ENCODE results near the gene BICC1. TPM values are rescaled to one million over a fixed set of nuclear protein-coding genes. Genes with fewer than 3 reads are reported as not detected.

Gene BICC1
- total and polyA plus RNA-seq, 9 donors: 15.2 to 26.9 (median 19.7) TPM

DNA sequence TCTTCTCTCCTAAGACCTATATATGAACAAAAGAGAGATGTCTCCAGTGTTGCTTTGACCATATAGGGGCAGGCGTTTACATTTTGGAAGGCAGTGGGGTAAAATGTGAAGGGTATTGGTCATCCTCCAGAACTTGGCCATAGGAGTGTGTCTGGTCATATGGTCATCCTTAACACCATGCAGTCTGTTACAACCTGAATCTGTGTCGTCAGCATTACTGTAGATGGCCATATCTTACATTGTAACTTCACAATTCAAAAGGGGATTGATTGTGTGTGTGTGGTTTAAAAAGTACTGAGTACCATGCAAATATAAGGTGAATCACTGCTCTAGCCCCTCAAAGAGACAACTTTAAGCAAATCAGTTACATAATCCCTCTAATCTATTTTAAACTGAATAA, 311.7 kb downstream of the BICC1 start:
- H3K27me3 ChIP-seq (ENCODE audit: control insufficient read depth, insufficient read depth, low read length): no peaks in the 10 kb centered on the region
- H3K4me3 ChIP-seq (ENCODE audit: low read length): no peak overlapping the region
- H3K27ac ChIP-seq (ENCODE audit: low read length): no peak overlapping the region
- H3K36me3 ChIP-seq (ENCODE audit: control insufficient read depth, insufficient read depth, low read length): no peaks in the 10 kb centered on the region
- DNase-seq: no peak
- peaks cover 5% of the 10 kb centered on the region for H3K4me1 ChIP-seq (ENCODE audit: control insufficient read depth, insufficient read depth, low read length)
- no peaks in the 10 kb centered on the region for H3K9me3 ChIP-seq (replicated peaks; ENCODE audit: control insufficient read depth, low read depth, low read length)
- 100% methylated on average over 1 of the region's 2 CpGs for WGBS (ENCODE audit: insufficient coverage)

DNA sequence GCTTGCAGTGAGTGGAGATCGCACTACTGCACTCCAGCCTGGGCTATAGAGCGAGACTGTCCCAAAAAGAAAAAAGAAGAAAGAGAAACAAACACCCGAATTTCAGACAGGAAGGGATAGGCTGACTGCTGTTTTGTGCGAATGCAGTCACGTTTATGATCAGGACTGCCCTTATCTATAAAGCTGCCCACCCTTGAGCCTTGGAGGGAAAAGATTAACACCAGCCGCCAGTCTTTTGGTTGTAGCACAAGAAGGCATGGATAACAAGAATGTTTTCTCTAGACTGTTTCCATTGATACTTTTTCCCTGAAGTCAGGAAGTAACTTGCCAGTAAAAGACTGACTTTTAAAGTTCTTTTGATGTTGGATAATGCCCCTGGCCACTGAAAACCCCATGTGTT, 314.0 kb downstream of the BICC1 start:
- no peak overlapping the region for H3K27ac ChIP-seq (ENCODE audit: low read length)
- H3K9me3 ChIP-seq (replicated peaks; ENCODE audit: control insufficient read depth, low read depth, low read length): no peaks in the 10 kb centered on the region
- H3K36me3 ChIP-seq (ENCODE audit: control insufficient read depth, insufficient read depth, low read length): no peaks in the 10 kb centered on the region
- no peak overlapping the region for H3K4me3 ChIP-seq (ENCODE audit: low read length)
- no peaks in the 10 kb centered on the region for H3K4me1 ChIP-seq (ENCODE audit: control insufficient read depth, insufficient read depth, low read length)
- no peaks in the 10 kb centered on the region for H3K27me3 ChIP-seq (ENCODE audit: control insufficient read depth, insufficient read depth, low read length)
- DNase-seq: no peak
- WGBS (ENCODE audit: insufficient coverage): 79% methylated on average over 2 of the region's 6 CpGs

DNA sequence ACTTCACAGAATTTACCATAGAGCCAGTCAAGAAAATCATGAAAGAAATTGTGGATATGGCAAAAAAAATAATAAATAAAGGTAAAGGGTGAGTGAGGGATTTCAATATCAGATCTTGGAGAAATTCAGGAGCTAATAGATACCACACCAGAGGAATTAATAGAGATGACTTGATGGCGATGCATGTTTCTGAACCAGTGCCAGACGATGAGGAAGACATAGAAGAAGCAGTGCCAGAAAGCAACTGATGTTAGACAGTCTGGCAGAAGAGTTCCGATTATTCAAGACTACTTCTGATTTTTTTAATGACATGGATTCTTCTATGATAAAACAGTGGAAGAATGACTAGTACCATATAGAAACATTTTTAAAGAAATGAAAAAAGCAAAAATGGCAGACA, 314.7 kb downstream of the BICC1 start:
- no peaks in the 10 kb centered on the region for H3K36me3 ChIP-seq (ENCODE audit: control insufficient read depth, insufficient read depth, low read length)
- DNase-seq: no peak
- H3K27me3 ChIP-seq (ENCODE audit: control insufficient read depth, insufficient read depth, low read length): no peaks in the 10 kb centered on the region
- H3K27ac ChIP-seq (ENCODE audit: low read length): no peak overlapping the region
- no peaks in the 10 kb centered on the region for H3K4me1 ChIP-seq (ENCODE audit: control insufficient read depth, insufficient read depth, low read length)
- H3K9me3 ChIP-seq (replicated peaks; ENCODE audit: control insufficient read depth, low read depth, low read length): no peaks in the 10 kb centered on the region
- 60% methylated on average over 1 of the region's 3 CpGs for WGBS (ENCODE audit: insufficient coverage)
- H3K4me3 ChIP-seq (ENCODE audit: low read length): no peak overlapping the region

DNA sequence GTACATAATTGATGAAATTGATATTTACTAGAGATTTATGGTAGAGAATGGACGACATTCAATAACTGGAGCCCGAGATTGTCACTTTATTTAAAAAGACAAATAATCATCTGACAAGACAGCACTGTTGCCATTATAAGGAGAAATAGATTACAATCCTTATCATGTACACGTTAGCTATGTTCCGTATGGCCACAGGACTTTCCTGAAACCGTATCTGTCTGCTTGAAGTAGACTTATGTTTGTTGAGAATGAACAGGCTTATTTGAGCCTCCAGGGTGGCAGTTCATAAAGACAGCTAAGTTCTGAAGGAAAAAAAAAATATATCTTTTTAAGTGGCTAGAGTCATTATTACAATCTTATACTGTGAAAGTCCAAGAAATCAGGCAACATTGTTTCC, 317.2 kb downstream of the BICC1 start:
- Histone ChIP-seq H3K4me3 (ENCODE audit: low read length) (no peak overlapping the region), H3K27me3 (ENCODE audit: control insufficient read depth, insufficient read depth, low read length) (no peaks in the 10 kb centered on the region), H3K4me1 (ENCODE audit: control insufficient read depth, insufficient read depth, low read length) (peaks cover 3% of the 10 kb centered on the region), H3K9me3 (replicated peaks; ENCODE audit: control insufficient read depth, low read depth, low read length) (no peaks in the 10 kb centered on the region), H3K27ac (ENCODE audit: low read length) (no peak overlapping the region), H3K36me3 (ENCODE audit: control insufficient read depth, insufficient read depth, low read length) (no peaks in the 10 kb centered on the region)
- no CpG with 5 or more reads among the region's 5 CpGs for WGBS (ENCODE audit: insufficient coverage)
- DNase-seq: no peak

DNA sequence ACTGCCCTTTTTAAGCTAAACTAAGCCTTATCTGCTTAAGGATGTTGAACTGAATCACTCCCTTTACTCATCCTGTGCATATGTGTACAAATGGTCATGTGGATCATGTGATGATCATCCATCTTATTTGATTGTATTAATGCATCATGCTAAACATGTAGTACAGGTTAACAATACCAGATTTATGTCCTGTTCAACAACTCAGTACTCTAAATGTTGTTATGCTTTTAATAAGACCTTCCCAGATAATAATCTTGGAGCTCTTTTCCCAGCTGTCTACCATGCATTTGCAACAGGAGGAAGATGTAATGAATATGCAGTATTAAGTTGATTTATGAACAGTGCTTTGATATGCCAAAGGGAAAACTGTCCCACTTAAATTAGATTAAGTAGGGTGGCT, 318.0 kb downstream of the BICC1 start:
- H3K4me1 ChIP-seq (ENCODE audit: control insufficient read depth, insufficient read depth, low read length): peaks cover 3% of the 10 kb centered on the region
- H3K27me3 ChIP-seq (ENCODE audit: control insufficient read depth, insufficient read depth, low read length): no peaks in the 10 kb centered on the region
- no peaks in the 10 kb centered on the region for H3K9me3 ChIP-seq (replicated peaks; ENCODE audit: control insufficient read depth, low read depth, low read length)
- no peak overlapping the region for H3K4me3 ChIP-seq (ENCODE audit: low read length)
- H3K27ac ChIP-seq (ENCODE audit: low read length): no peak overlapping the region
- H3K36me3 ChIP-seq (ENCODE audit: control insufficient read depth, insufficient read depth, low read length): no peaks in the 10 kb centered on the region
- no peak for DNase-seq

DNA sequence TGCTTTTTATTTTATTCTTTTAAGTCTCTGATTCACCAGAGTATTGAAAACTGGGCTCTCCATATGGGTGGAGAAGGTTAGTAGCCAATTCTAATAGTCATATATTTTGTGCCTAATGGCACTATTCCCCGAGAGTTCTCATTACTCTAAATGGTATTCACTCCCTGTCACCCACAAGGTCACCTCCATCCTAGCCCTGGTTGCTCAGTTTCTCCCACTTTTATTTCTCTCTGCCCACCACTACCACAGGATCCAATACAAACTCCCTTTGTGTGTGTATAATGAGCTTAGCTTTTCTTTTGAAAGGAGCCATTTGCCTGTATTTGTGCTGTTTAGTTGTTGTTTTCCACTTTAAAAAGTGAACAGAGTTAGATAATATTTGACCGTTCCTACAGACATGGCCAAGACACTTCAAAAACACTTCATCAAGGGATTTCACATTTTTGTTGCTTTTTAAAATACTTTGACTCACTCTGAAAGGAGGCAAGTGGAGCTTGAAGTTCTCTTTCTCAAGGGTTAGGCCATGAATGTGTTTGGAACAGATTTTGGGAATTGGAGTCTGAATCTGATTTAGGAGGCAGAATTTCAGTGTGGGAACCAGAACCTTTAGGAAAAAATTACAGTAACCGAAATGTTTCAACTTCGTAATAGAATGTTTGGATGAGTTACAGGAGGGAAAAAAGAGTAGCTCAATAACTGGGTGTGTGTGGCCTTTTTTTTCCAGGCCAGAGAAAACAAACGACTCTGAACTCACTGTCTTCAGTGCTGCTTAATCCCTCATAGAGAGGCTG, 321.3 kb downstream of the BICC1 start:
- Histone ChIP-seq H3K9me3 (replicated peaks; ENCODE audit: control insufficient read depth, low read depth, low read length) (no peaks in the 10 kb centered on the region), H3K27ac (ENCODE audit: low read length) (peak overlapping the region; percentile 86), H3K36me3 (ENCODE audit: control insufficient read depth, insufficient read depth, low read length) (no peaks in the 10 kb centered on the region), H3K4me1 (ENCODE audit: control insufficient read depth, insufficient read depth, low read length) (peaks cover 12% of the 10 kb centered on the region), H3K27me3 (ENCODE audit: control insufficient read depth, insufficient read depth, low read length) (no peaks in the 10 kb centered on the region), H3K4me3 (ENCODE audit: low read length) (no peak overlapping the region)
- peak; percentile 98 for DNase-seq
- WGBS (ENCODE audit: insufficient coverage): 32% methylated on average over 3 of the region's 5 CpGs

DNA sequence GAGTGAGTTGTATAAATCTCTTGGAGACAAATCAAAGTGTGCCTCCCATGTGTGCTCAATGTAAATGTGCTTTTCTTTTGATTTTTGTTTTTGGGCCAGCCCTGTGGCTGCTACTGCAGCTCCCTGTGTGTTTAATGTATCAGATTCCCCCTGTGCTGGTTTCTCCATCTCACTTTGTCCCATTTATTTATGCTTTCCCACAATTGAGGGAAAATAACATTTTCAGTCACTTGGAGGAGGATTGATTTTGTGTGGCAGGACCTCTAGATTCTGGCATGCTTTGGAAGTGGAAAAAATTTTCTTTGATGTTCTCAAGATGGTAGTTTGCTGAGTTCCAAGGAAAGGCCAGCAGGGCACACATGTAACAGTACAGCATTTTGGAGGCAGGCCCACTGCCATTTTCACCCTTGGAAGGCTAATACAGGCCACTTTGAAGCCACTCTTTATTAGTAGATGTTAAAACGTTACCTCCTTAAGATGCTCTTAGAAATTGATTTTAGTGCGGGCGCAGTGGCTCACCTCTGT, 323.6 kb downstream of the BICC1 start:
- peak overlapping the region; percentile 9 for H3K27ac ChIP-seq (ENCODE audit: low read length)
- H3K27me3 ChIP-seq (ENCODE audit: control insufficient read depth, insufficient read depth, low read length): no peaks in the 10 kb centered on the region
- no CpG with 5 or more reads among the region's 3 CpGs for WGBS (ENCODE audit: insufficient coverage)
- no peaks in the 10 kb centered on the region for H3K36me3 ChIP-seq (ENCODE audit: control insufficient read depth, insufficient read depth, low read length)
- H3K4me3 ChIP-seq (ENCODE audit: low read length): no peak overlapping the region
- peak; percentile 75 for DNase-seq
- peaks cover 12% of the 10 kb centered on the region for H3K4me1 ChIP-seq (ENCODE audit: control insufficient read depth, insufficient read depth, low read length)
- H3K9me3 ChIP-seq (replicated peaks; ENCODE audit: control insufficient read depth, low read depth, low read length): no peaks in the 10 kb centered on the region

DNA sequence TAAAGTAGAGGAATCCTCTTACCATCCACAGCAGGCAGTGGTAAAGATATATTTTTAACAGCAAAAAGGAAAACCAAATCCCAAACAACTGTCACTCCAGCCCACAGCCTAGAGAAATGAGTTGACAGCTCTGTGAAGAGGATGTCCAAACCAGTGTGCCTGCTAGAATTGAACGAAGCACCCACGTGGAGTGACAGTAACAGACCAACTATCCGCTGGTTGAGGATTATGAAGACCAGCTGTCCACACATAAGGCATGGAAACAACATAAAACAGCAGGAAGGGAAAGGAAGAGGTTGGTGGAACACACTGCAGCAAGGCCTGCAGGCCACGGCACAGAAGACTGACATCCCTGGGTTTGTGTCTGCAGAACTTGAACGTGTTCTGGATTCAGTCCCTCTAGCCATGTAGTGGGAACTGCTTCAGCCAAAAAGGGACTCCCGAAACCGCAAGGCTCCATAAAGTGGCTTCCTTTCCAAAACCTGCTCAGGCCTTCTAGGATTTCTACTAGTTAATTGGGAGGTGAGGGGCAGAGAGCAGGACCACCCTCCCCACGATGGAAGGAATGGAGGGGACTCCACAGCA, 324.4 kb downstream of the BICC1 start:
- peaks cover 12% of the 10 kb centered on the region for H3K4me1 ChIP-seq (ENCODE audit: control insufficient read depth, insufficient read depth, low read length)
- WGBS (ENCODE audit: insufficient coverage): 36% methylated on average over 3 of the region's 8 CpGs
- no peak overlapping the region for H3K4me3 ChIP-seq (ENCODE audit: low read length)
- no peaks in the 10 kb centered on the region for H3K27me3 ChIP-seq (ENCODE audit: control insufficient read depth, insufficient read depth, low read length)
- no peaks in the 10 kb centered on the region for H3K36me3 ChIP-seq (ENCODE audit: control insufficient read depth, insufficient read depth, low read length)
- no peaks in the 10 kb centered on the region for H3K9me3 ChIP-seq (replicated peaks; ENCODE audit: control insufficient read depth, low read depth, low read length)
- H3K27ac ChIP-seq (ENCODE audit: low read length): peak overlapping the region; percentile 8
- peak; percentile 61 for DNase-seq

DNA sequence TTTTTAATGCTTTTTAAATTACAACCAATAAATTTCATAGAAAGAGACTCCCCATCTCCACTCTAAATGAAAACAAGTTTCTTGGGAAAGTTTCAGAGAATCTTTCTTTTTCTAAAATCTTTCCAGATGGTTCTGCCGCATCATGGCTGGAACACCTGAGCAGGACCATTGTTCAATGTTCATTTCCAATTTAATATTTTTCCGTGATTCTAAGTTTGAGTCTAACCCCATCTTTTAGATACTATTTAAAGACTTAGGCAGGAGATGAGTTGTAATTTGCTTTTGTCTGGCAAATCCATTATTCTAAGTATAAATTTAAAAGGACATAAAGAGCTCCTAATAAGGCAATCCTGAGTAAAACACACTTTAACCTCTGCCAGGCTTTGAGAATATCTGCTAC, 325.2 kb downstream of the BICC1 start:
- peak overlapping the region; percentile 59 for H3K27ac ChIP-seq (ENCODE audit: low read length)
- no peak overlapping the region for H3K4me3 ChIP-seq (ENCODE audit: low read length)
- H3K4me1 ChIP-seq (ENCODE audit: control insufficient read depth, insufficient read depth, low read length): peaks cover 12% of the 10 kb centered on the region
- WGBS (ENCODE audit: insufficient coverage): no CpG with 5 or more reads among the region's 2 CpGs
- no peaks in the 10 kb centered on the region for H3K36me3 ChIP-seq (ENCODE audit: control insufficient read depth, insufficient read depth, low read length)
- H3K9me3 ChIP-seq (replicated peaks; ENCODE audit: control insufficient read depth, low read depth, low read length): no peaks in the 10 kb centered on the region
- DNase-seq: peak; percentile 76
- H3K27me3 ChIP-seq (ENCODE audit: control insufficient read depth, insufficient read depth, low read length): no peaks in the 10 kb centered on the region

DNA sequence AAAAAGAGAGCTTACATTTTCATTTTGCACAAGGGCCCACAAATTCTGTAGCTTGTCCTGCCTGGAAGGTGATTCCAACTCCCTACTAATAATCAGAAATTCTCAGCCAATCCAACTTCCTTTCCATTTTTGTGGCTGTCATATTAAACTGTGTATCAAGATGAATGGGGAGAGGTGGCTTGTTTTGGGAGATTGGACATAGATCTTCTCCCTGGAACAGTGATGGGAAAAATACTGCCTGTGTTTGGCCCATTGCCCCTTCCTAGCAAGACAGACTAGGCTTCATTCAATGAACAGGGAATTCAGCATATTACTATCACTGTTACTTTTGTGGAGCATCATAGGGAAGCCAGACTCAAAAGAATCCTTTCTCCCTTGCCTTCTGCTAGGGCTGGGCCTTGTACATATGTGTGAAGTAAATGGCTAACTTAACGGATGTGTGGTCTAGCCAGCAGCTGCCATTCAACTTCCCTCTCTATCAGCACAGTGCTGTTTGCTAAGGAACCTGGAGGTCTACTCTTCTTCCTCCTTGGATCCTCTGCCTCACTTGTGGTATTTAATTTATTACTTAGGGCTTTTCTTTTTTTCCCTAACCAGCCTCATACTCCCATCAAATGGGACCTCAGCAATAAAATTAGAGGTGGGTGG, 326.0 kb downstream of the BICC1 start:
- Histone ChIP-seq H3K9me3 (replicated peaks; ENCODE audit: control insufficient read depth, low read depth, low read length) (no peaks in the 10 kb centered on the region), H3K36me3 (ENCODE audit: control insufficient read depth, insufficient read depth, low read length) (no peaks in the 10 kb centered on the region), H3K4me3 (ENCODE audit: low read length) (no peak overlapping the region), H3K27ac (ENCODE audit: low read length) (peak overlapping the region; percentile 59), H3K4me1 (ENCODE audit: control insufficient read depth, insufficient read depth, low read length) (peaks cover 12% of the 10 kb centered on the region), H3K27me3 (ENCODE audit: control insufficient read depth, insufficient read depth, low read length) (no peaks in the 10 kb centered on the region)
- no CpG with 5 or more reads among the region's 1 CpG for WGBS (ENCODE audit: insufficient coverage)
- peak; percentile 82 for DNase-seq

Measured in muscle of leg (tissue), 11 donors.